K562 treated with DMSO at 1 percent for 4 hours (cell line): Measurements from ENCODE around the gene COX7B. TPM values are rescaled to one million over a fixed set of nuclear protein-coding genes. Genes with fewer than 3 reads are reported as not detected.

ENCODE experiments used
- total RNA-seq: library from RNA; unstranded; fragments of 300-600 nt; gene quantifications from 2 replicates; pipeline ENCODE4 v1.2.3, GENCODE V29; 2022; ENCODE audit not compliant: insufficient read depth

COX7B gene
- 514 and 686 TPM in 2 replicates for total RNA-seq

GRCh38 chrX:77899081-77899828 is at the start of gene COX7B:
Gene COX7B, plus strand, starts transcription at chrX:77899468. Its CDS starts 86 bp downstream, at chrX:77899554.

GRCh38 chrX:77894921-77895886 is 4.1 kb upstream of the COX7B start, which contains the start of gene MAGT1:
Gene MAGT1, minus strand, starts transcription at chrX:77895435. Its CDS starts 25 bp downstream, at chrX:77895410.

GRCh38 chrX:77910108-77910840 is 11.0 kb downstream of the COX7B start, which contains the start of gene ATP7A:
Gene ATP7A, plus strand, starts transcription at chrX:77910693. Its CDS starts 60,949 bp downstream, at chrX:77971642.

Other genes starting within 250 kb of the COX7B start
- 11.9 and 13.0 TPM in 2 replicates for gene ATRX, start 113.3 kb upstream of the COX7B start, total RNA-seq
- gene MAGT1, start 4.0 kb upstream of the COX7B start, total RNA-seq = 15.8 and 19.3 TPM in 2 replicates
- gene ATP7A, start 11.2 kb downstream of the COX7B start, total RNA-seq = 3.1 and 4.1 TPM in 2 replicates
- gene PGAM4, start 70.2 kb downstream of the COX7B start, total RNA-seq = not detected in 2 replicates
- gene PGK1, start 204.8 kb downstream of the COX7B start, total RNA-seq = 130 and 137 TPM in 2 replicates
- 7.9 and 8.6 TPM in 2 replicates for gene TAF9B, start 240.2 kb downstream of the COX7B start, total RNA-seq